ENCODE results near the gene MDN1.

The MDN1 gene

DNA sequence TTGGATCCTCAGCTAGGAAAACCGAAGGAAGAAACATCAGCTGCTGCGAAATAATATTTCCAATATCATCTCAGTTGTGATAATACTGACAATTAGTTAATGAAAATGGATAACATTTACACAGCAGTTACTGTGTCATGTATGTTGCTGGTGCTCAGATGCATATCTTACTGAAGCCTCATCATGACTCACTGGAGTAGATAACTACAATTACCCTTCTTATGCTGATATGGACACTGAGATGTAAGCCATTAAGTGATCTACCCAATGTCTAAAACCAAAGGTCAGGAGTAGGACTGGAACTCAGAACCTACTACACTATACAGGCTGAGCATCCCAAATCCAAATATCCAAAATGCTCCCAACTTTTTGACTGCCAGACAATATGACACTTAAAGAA lies 126.4 kb downstream of the MDN1 start:
- DNase-seq (ENCODE audit: low spot score): no peak

DNA sequence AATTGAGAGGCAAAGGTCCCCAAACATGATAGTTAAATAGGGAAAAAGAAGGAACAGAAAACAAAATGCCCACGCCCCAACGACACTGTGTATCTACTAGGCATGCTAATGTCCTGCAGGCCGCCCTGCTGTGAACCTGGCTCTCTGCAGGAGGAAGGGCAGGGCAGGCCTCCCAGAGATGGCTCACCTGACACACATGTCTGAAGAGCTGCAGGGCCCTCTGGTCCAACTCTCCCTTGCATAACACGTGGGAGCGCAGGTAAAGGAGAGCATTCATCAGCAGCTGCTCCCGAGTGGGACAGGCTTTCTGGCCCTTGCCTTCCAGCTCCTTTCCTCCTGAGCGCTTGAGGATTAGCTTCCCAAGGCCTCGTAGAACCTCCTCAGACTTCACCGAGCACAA lies 127.3 kb downstream of the MDN1 start:
- no peak for DNase-seq (ENCODE audit: low spot score)

DNA sequence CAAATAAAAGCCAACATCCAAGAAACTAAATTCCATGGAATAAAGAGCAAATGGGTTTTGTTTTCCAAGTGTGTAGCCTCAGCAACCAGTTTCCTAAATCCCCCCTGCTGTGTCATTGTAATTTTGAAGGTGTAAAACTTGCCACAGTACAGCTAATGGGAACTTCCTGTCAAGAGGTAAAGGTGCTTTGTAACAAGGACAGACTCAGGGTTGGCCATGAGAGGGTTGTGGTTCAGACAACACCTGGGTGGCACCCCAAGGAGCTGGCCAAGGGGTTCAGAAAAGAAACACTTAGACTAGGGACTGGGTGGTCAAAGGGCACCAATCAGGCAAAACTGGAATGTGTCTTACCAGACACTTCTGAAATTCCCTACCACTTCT lies 128.7 kb downstream of the MDN1 start:
- DNase-seq (ENCODE audit: low spot score): no peak

DNA sequence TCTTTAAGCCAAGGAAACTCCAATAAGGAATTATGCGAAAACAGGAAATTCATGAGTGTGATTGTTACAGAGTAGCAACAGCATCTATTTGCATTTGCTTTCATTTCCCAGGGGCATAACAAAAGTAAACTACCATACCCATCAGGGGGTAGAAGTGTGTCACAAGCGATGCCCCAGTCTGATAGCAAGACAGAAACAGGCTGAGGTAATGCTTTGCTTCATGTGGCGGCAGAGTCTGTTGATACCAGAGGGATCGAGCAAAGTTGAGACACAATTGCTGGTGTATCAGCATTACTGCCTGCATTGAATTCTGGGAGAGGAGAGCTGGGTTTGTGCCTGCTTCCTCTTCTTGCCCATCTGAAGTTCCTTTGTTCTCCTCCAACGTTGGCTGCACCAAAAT lies 129.9 kb downstream of the MDN1 start:
- no peak for DNase-seq (ENCODE audit: low spot score)

DNA sequence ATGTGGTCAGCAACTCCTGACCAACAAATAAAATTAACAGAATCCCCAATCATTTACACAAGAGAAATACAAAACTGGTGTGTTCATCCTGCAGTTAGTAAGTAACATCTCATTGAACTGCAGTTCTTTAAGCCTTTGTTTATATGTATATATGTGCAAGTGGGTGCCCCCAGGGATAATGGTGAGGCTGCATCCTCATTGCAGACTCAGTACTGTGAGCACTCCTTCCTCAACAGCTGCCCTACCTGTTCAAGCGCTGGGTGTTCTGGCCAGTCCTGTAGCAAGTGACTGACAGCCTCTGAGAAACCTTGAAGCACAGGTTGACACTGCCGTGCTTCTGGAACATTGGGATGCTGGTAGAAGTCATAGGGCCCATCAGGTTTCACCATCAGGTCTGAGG lies 131.3 kb downstream of the MDN1 start:
- no peak for DNase-seq (ENCODE audit: low spot score)

DNA sequence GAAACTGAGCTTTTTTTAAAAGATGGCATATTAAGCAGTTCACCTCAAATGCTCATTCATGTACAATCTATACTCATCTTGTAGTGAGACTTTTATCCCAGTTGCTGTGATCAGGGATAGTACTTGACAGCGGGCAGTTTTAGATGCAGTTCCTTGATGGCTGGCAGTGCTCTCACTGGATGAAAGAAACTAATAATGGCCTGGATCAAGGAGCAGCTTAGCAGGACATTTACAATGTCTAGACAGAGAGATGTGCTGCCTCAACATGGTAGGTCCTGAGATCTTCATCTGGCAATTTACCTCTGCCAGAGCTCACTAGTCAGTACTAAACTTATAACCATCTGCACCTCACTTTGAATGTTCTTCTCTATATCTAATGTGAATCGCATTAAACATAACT lies 134.3 kb downstream of the MDN1 start:
- DNase-seq (ENCODE audit: low spot score): no peak

DNA sequence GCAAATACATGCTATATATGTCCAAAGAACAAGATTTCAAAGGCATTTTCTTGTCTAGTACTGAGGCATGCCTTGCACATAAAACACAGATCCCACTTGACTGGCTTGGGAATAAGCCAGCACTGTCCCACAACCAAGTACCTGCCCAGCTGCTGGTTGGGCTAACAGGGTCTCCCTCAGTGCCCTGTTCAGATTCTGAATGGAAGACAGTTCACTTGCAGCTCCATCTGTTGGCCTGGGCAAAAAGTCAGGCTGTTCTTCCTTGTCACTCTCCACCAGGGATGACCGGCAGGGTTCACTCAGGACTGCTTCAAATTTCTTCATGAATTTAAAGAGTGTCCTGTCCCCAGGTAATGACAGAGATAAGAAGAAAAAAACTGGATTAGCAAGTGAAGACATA lies 136.6 kb downstream of the MDN1 start:
- DNase-seq (ENCODE audit: low spot score): no peak

DNA sequence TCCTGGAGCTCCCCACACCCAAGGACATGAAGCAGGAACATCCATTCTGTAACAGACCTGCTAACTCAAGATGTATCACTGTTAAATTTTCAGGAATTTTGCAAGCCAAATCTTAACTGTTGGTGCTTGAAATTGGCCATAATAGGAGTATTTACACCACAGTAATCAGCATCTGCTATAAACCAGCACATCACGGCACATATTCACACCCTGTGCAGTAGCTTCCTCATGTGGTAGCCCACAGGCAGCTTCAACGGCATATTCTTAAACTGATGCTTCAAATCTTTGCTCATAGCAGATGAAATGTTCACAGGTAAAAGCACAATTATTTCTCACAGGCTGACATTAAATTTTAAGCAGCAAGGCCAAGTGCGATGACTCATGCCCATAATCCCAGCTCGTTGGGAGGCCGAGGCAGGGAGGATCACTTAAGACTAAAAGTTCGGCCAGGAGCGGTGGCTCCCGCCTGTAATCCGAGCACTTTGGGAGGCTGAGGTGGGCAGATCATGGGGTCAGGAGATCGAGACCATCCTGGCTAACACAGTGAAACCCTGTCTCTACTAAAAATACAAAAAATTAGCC lies 137.5 kb downstream of the MDN1 start:
- DNase-seq (ENCODE audit: low spot score): no peak

DNA sequence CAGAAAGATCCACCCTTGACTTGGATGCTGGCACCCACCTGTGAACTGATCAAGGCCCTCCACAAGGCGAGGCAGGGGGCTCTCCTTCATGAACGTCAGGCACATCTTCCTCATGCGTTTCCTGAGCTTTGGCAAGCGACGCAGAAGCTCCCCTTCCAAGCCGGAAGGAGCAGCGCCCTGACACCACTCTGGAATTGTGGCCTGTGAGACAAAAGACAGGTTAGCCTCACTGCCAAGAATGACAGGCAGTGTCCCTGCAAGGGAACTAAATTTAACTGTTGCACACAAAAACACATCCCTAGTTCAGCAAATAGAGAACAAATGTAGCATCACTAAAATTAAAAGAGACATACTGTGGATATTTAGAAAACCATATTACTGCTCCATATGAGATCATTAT lies 139.0 kb downstream of the MDN1 start:
- no peak for DNase-seq (ENCODE audit: low spot score)

DNA sequence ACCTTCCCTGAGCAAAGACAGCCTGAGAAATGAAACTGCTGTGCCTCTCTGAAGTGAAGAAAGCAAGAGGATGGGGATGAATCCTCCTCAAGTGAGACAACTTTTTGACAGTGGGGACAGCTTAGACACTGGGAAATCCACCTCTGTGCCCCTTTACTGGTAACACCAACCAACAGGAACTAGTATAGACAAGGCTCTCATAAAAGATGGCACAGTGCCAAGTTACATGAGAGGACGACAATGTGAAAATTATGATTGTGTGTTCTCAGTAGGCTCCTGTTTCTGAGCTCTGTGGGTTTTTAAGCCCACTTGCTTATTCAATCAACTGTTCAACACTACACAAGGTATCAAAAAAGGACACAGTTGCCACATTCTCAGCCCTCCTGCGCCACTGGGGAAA lies 139.4 kb downstream of the MDN1 start:
- no peak for DNase-seq (ENCODE audit: low spot score)

DNA sequence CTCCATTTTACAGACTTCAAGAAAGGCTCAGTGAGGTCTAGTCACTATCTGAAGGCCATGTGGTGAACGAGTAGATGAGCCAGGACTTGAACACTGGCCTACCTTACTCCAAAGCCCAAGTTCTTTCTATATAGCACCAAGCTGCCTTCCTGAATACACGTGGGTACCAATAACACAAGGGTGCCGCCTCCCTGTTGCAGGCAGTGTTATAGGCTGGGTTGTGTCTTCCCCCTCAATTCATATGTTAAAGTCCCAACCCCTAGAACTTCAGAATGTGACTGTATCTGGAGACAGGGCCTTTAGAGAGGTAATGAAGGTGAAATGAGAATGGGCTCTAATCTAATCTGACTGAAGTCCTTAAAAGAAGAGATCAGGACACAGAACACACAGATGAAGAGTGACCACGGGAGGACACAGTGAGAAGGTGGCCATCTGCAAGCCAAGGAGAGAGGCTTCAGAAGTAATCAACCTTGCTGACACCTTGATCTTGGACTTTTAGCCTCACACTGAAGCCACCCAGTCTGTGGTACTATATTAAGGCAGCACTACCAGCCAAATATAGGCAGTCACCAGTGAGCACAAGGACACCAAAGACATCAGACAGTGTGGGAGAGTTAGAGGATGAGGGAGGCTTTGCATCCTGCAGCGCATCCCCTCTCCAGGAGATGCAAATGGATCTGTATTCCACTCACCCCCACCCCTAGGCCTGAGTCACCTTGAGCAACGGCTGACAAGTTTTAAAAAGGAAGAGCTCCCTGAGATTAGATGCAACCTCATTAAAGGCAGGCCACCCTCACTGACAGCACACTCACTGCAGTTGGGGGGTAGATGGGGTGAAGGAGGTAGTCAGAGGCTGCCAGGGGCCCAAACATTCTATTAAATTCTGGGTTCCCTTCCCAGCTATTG lies 140.1 kb downstream of the MDN1 start:
- DNase-seq (ENCODE audit: low spot score): no peak

DNA sequence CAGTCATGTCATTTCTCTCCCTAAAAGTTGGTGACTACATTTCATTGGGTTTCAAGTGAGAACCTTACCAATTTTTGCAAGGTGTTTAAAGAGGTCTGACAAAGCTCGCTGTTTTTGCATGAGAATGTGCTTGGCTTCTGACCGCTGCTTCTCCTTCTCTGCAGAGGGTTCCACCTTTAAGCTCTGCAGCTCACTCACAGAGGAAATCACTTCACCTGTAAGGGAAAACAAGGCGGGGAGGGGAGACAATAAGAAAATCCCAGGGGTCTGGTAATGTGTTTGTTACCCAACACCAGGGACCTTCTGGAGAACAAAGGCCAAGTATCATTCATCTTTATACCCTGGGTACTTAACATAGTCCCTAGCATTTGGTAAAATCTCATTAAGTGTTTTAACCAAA lies 141.1 kb downstream of the MDN1 start:
- no peak for DNase-seq (ENCODE audit: low spot score)

DNA sequence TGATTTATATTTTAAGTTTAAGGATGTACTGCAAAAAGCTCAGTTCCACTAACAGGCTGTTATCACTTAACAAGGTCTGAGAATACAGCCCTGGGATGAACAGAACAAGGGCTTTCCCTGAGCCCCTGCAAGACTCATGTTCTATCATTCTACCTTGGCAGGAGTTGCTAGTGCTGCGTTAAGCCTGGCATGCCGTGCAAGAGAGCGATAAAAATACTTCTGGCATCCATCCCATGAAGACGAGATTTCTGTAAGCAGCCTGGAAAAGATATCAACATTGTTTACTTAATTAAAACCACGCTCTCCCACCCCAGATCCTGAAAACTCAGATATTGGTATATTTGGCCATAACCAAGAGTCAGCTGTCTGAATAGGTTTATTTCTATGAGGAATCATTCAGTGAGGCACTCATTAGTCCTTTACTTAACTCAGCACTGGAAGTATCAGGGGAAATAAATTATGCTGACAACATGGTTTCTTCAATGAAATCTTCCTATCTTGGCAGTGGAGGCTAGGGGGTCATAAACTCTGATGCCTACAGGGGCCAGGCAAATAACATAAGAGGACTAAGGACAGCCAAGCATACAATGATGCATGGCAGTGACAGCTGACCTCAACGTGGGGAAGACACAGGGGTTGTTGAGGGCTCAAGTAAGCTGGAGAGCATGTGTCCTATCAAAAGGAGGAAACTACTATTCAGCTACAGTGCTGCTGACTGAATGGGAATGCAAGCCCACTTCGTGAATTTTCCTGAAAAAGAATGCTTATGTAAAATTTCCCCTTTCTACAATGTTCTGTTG lies 143.4 kb downstream of the MDN1 start:
- no peak for DNase-seq (ENCODE audit: low spot score)

DNA sequence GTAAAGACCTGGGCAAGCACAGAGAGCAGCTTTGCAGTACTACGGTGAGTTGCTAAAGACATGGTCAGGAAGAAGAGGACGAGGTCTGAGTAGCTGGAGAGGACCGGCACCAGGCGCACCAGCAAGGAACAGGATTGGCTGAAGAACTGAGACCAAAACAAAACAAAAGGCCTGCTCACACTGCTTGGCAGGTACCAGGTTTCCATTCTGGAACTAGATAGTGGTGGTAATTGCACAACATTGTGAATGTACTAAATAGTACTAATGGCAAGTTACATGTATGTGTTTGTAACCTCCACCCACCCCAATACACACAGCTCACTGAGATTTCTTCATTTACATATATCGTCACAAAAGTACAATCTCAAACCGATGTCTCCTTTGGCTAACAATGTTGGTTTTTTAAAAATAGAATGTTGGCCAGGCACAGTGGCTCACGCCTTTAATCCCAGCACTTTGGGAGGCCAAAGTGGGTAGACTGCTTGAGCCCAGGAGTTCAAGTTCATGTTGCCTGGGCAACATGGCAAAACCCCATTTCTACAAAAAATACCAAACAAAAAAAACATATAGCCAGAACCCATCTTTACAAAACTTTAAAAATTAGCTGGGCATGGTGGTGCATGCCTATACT lies 148.5 kb downstream of the MDN1 start:
- no peak for DNase-seq (ENCODE audit: low spot score)

DNA sequence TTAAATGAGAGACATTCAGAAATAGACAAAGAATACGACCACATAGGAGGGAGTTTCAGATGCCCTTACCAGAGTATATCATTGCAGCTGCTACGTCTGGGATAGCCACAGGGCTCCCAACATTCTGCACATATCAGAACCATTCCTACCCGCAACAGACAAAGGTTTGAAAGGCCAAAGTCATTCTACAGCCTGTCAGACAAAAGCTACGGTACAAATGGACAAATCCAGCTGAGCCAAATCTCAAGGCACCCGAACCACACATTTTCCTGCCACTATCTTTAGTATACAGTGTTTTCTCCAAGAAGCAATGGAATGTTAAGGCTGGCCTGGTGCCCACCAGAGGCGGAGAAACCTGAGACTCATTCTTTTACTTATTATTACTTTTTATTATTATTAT lies 150.6 kb downstream of the MDN1 start:
- DNase-seq (ENCODE audit: low spot score): no peak

DNA sequence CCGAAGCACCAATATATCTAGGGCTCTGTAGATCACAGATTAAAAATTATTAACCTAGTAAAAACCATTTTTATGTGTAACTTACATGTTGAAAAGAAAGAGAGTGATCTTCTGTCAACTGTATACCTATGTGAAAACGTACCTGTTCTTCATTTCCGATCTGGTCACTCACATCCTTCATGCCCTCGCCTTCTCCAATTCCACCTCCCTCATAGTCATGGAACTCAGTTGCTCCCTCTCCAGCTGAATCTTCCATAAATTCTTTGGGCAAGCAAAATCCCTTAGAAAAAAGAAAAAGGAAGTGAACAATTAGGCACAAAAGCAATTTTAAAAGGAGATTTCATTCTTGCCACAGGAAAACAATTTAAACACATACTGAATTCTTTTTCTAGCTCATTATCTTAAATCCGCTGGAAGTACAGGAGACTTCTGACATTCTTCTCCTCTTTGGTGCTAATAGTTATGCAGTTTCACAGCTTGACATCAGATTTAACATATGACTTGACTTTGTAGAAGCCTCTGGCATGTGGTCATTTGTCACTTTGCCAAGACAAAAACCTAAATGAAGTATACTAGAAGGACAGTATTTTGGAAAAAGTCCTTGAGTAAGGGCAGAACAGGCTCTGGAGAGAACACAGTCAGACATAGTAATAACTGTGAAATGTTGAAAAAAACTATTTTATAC lies 151.6 kb downstream of the MDN1 start:
- no peak for DNase-seq (ENCODE audit: low spot score)

DNA sequence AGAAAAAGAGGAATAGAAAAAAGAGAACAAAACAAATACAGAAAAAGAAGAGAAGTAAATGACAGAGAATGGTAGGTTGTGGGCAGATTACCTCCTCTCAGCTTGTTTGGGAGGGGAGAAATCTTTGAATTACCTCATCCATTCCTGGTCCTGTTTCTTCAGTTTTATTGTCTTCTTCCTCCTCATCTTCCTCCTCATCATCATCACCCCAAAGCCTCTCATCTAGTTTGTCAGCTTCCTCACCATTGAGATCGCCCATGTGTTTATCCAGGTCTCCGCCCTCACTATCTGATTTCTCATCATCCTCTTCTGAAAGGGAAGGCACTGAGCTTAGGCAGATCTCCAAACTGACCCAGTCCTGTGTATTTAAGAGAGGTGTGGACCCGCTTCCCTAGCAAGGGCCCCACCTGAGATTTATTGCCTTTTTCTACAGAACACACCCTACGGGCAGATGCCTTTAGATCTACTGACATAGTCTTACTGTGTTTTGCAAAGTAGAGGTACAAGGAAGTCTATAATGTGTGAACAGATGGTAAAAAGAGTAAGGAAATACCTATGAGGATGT lies 156.9 kb downstream of the MDN1 start:
- DNase-seq (ENCODE audit: low spot score): no peak

DNA sequence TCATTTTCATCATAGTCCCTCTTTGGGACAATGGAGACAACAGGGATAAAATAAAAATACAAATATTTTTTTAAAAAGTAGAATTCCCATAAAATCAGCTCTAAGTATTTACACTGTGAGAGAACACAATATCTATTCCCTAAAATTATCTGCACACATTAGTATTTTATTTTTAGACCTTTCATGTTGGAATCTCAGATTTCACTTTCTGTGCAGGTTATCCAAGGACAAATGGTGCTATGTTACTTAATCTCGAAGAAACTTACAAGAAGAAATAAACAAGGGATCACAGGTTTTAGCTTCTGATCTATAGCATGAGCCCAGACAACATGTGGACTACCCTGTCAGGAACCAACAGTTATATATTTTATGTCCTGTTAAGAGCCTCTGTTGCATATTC lies 158.0 kb downstream of the MDN1 start:
- no peak for DNase-seq (ENCODE audit: low spot score)

DNA sequence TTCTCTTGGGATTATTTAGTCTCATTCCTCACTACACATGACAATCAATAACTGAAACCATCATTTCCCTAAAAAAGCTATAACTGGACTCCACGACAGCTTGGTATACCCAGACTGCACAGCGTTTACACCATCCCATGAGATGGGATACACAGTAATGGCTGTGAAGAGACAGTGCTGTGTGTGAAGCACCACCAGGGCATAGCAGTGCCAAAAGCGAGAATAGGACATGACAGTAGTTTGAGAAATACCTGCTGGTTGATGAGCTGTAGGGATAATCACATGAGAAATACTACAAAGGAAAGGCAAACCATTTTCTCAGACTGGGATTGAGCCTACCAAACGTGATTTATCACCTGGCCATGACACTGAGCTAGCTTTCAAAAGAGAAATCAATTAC lies 158.6 kb downstream of the MDN1 start:
- no peak for DNase-seq (ENCODE audit: low spot score)

DNA sequence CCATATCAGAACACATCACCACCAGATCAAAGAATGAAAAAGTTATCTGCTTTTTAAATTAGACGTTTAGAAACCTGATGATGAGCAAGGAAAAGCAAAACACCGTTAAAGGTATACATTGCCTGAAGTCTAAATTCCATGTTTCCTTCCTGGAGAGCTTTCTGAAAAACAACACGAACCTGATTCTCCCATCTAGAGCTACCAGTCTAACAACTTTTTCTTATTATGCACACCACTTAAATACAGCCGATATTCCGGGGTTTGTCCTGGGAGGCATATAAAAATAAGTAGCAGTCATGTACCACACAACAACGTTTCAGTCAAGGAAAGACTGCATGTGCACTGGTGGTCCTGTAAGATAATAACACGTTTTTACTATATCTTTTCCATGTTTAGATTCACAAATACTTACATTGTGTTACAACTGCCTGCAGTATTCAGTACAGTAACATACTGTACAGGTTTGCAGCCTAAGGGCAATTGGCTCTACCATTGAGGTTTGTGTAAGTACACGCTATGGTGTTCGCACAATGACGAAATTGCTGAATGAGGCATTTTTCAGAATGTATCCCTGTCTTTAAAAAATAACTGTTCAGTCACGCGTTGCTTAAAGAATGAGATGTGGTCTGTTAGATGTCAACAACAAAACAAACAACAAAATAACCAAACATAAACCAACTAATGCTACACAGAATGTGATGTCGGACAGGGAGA lies 162.0 kb downstream of the MDN1 start:
- DNase-seq (ENCODE audit: low spot score): no peak

DNA sequence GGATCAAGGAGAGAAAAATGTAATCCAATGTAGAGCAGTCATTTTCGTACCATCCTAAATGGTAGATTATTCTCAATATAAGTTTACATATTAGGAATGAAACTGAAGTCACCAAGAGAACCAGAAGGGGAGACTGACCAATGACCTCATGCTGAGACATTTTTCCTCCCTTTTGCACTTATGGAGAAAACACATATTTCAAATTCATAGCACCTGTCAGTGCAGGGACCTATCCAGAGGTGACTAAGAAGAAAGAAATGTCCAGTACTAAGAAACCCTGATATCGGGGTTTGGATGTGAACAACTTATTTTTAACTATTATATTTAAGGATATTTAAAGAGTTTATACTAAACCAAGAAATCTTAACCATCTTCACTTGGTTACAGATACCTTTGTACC lies 164.5 kb downstream of the MDN1 start:
- no peak for DNase-seq (ENCODE audit: low spot score)

All from ecto neural progenitor cell (in vitro differentiated cells).